GM23338 (cell line): Measurements from ENCODE around the gene PPP2R3B. TPM values are rescaled to one million over a fixed set of nuclear protein-coding genes. Genes with fewer than 3 reads are reported as not detected.

ENCODE experiments used
- ATAC-seq: fragments of 200-7000 bp; cut with Tn5 transposase; 3 replicates; pipeline ENCODE4 v1.9.1; 2020
- DNase-seq: peaks from one replicate; pipeline ENCODE4 v3.0.0-alpha.2; 2015; ENCODE audit warnings: low spot score
- H2AFZ ChIP-seq: fragments of 200-600 bp; sonication (generic); 2 replicates; pipeline ENCODE4 v1.8.0; 2016; ENCODE audit warnings: antibody characterized with exemption, mild to moderate bottlenecking, moderate library complexity
- H3F3A ChIP-seq: fragments of 200-600 bp; sonication (generic); replicated peaks from 2 replicates; pipeline ENCODE4 v1.8.0; 2017; ENCODE audit warnings: antibody characterized with exemption, mixed run types, low read depth
- H3K27ac ChIP-seq: fragments of 200-600 bp; sonication (generic); 2 replicates; pipeline ENCODE4 v1.6.1; 2016; ENCODE audit warnings: low read depth
- H3K27me3 ChIP-seq: fragments of 200-600 bp; sonication (generic); 2 replicates; pipeline ENCODE4 v1.8.0; 2016; ENCODE audit warnings: mild to moderate bottlenecking, mixed run types, moderate library complexity; ENCODE audit not compliant: insufficient read depth
- H3K36me3 ChIP-seq: fragments of 200-600 bp; sonication (generic); 2 replicates; pipeline ENCODE4 v1.8.0; 2016; ENCODE audit warnings: mild to moderate bottlenecking; ENCODE audit not compliant: insufficient read depth
- H3K4me1 ChIP-seq: fragments of 200-600 bp; sonication (generic); 2 replicates; pipeline ENCODE4 v1.8.0; 2016; ENCODE audit warnings: mild to moderate bottlenecking, moderate library complexity; ENCODE audit not compliant: insufficient read depth
- H3K4me2 ChIP-seq: fragments of 200-600 bp; sonication (generic); 2 replicates; pipeline ENCODE4 v1.7.1; 2017; ENCODE audit warnings: mixed run types
- H3K4me3 ChIP-seq: fragments of 200-600 bp; sonication (generic); 2 replicates; pipeline ENCODE4 v1.6.1; 2016; ENCODE audit warnings: mixed run types
- H3K79me2 ChIP-seq: fragments of 200-600 bp; sonication (generic); replicated peaks from 2 replicates; pipeline ENCODE4 v1.8.0; 2017; ENCODE audit warnings: mild to moderate bottlenecking; ENCODE audit not compliant: insufficient read depth
- H3K9me2 ChIP-seq: fragments of 200-600 bp; sonication (generic); 2 replicates; pipeline ENCODE4 v1.8.0; 2017; ENCODE audit not compliant: insufficient read depth
- H4K20me1 ChIP-seq: fragments of 200-600 bp; sonication (generic); replicated peaks from 2 replicates; pipeline ENCODE4 v1.8.0; 2017; ENCODE audit warnings: mild to moderate bottlenecking; ENCODE audit not compliant: insufficient read depth
- H3K27ac Mint-ChIP-seq: 2 replicates; pipeline ENCODE4 v1.8.0; 2020; ENCODE audit warnings: inconsistent platforms, mild to moderate bottlenecking, moderate library complexity, mixed read lengths
- H3K27me3 Mint-ChIP-seq: 3 replicates; pipeline ENCODE4 v1.8.0; 2022; ENCODE audit warnings: low read depth, mild to moderate bottlenecking, moderate library complexity, mixed read lengths, inconsistent platforms; ENCODE audit not compliant: insufficient read depth, poor library complexity
- H3K36me3 Mint-ChIP-seq: 3 replicates; pipeline ENCODE4 v1.8.0; 2021; ENCODE audit warnings: low read depth, mild to moderate bottlenecking, inconsistent platforms, moderate library complexity, mixed read lengths
- H3K4me1 Mint-ChIP-seq: 3 replicates; pipeline ENCODE4 v1.8.0; 2020; ENCODE audit warnings: mild to moderate bottlenecking, inconsistent platforms, mixed read lengths
- H3K4me3 Mint-ChIP-seq: 3 replicates; pipeline ENCODE4 v1.8.0; 2021; ENCODE audit warnings: moderate library complexity, mild to moderate bottlenecking, inconsistent platforms, mixed read lengths
- H3K9me3 Mint-ChIP-seq: 3 replicates; pipeline ENCODE4 v1.8.0; 2020; ENCODE audit warnings: moderate library complexity, mild to moderate bottlenecking, inconsistent platforms, mixed read lengths
- CTCF ChIP-seq, 2 experiments: fragments of 200-600 bp in 1 of 2; sonication (generic) in 1 of 2; conservative IDR thresholded peaks; 2 replicates each; pipeline versions ENCODE4 v1.5.1 to v1.6.1; 2016 to 2017; ENCODE audit warnings: antibody characterized with exemption in 2 of 2, low read depth in 2 of 2, mild to moderate bottlenecking in 2 of 2, moderate library complexity in 1 of 2
- EZH2 ChIP-seq: fragments of 200-600 bp; sonication (generic); IDR thresholded peaks from one replicate; pipeline ENCODE4 v1.8.0; 2017; ENCODE audit warnings: antibody characterized with exemption, mild to moderate bottlenecking, low read depth; ENCODE audit not compliant: unreplicated experiment
- EZH2phosphoT487 ChIP-seq: fragments of 200-600 bp; sonication (generic); IDR thresholded peaks from one replicate; pipeline ENCODE4 v1.8.1; 2018; ENCODE audit warnings: antibody characterized with exemption; ENCODE audit not compliant: unreplicated experiment
- NANOG ChIP-seq: IDR thresholded peaks from 2 replicates; pipeline ENCODE4 v1.6.1; 2016; ENCODE audit warnings: antibody characterized with exemption, borderline replicate concordance
- POLR2AphosphoS5 ChIP-seq: IDR thresholded peaks from 2 replicates; pipeline ENCODE4 v1.6.1; 2016; ENCODE audit warnings: antibody characterized with exemption, low read depth
- ZNF462 ChIP-seq: fragments of 250-450 bp; sonication (Bioruptor Pico); IDR thresholded peaks from 2 replicates; pipeline ENCODE4 v1.5.0; 2020; ENCODE audit warnings: mild to moderate bottlenecking, moderate library complexity
- polyA plus RNA-seq: library from polyadenylated mRNA; unstranded; fragments of >200 nt; fragmentation: Nextera tagmentation; extraction: Ambion mirVana; gene quantifications from 2 replicates; pipeline ENCODE4 v1.2.1, GENCODE V29; 2016
- total RNA-seq: library from RNA; depleted of rRNA; stranded (reverse); fragments of >200 nt; shearing (Covaris generic); gene quantifications from 2 replicates; pipeline ENCODE4 v1.2.3, GENCODE V29; 2014

Gene PPP2R3B
- total and polyA plus RNA-seq, 2 experiments from 2014 or later = 50.1 to 104 TPM

- TF ChIP-seq ZNF462 = no peak
- TF ChIP-seq EZH2phosphoT487 = no peak
- TF ChIP-seq CTCF (conservative IDR thresholded peaks at IDR 0.05; ENCODE audit: low read depth in 2 of 2) = no peak
- no peak for TF ChIP-seq POLR2AphosphoS5
- TF ChIP-seq NANOG = no peak
These were observed 50.5 kb downstream of the PPP2R3B start (continued) for GRCh38 chrX:336227-336626.

- no peaks in the 10 kb centered on the region for H3F3A ChIP-seq
- no peaks in the 10 kb centered on the region for H3K36me3 ChIP-seq
- no peak overlapping the region for H3K4me3 ChIP-seq
- Mint-ChIP-seq H3K4me1 (peaks cover 3% of the 10 kb centered on the region; the same call in 1 of the 3 replicates), H3K27ac (peak overlapping the region; percentile 47; the same call in 1 of the 2 replicates), H3K27me3 (peaks cover 19% of the 10 kb centered on the region), H3K36me3 (peaks cover 42% of the 10 kb centered on the region), H3K4me3 (no peak overlapping the region), H3K9me3 (peaks cover 30% of the 10 kb centered on the region)
- ATAC-seq = no peak
- no peaks in the 10 kb centered on the region for H4K20me1 ChIP-seq
- 0 out of 2 replicates have a peak, but pooled peaks cover 1% of the 10 kb centered on the region for H3K27me3 ChIP-seq
- no peak overlapping the region for H2AFZ ChIP-seq
- 0 out of 2 replicates have a peak, but pooled peaks cover 2% of the 10 kb centered on the region for H3K79me2 ChIP-seq
- H3K9me2 ChIP-seq = no peaks in the 10 kb centered on the region
- TF ChIP-seq EZH2 (no peak), NANOG (no peak)
- DNase-seq = no peak
- no peak overlapping the region for H3K27ac ChIP-seq
- no peak overlapping the region for H3K4me2 ChIP-seq
- H3K4me1 ChIP-seq = no peaks in the 10 kb centered on the region
These were observed 51.0 kb downstream of the PPP2R3B start for GRCh38 chrX:335758-336155.
